T-helper 2 cell treated with Interferon-gamma antibody and Interleukin-4, amounts not matched to agents 5 μg/mL and 100 μg/mL, for 36 hours (primary cell): Measurements from ENCODE around the gene C4orf36.

Experiments
- DNase-seq: peaks from one replicate; pipeline ENCODE4 v3.0.0; 2021; ENCODE audit warnings: low spot score
- H3K27ac Mint-ChIP-seq: one replicate; pipeline ENCODE4 v1.8.0; 2021; ENCODE audit warnings: mild to moderate bottlenecking, mixed read lengths
- H3K27me3 Mint-ChIP-seq: one replicate; pipeline ENCODE4 v1.8.0; 2021; ENCODE audit warnings: low read depth, mixed read lengths
- H3K36me3 Mint-ChIP-seq: one replicate; pipeline ENCODE4 v1.8.0; 2021; ENCODE audit warnings: low read depth, mixed read lengths
- H3K4me1 Mint-ChIP-seq: one replicate; pipeline ENCODE4 v1.8.0; 2021; ENCODE audit warnings: low read depth, mixed read lengths
- H3K4me3 Mint-ChIP-seq: one replicate; pipeline ENCODE4 v1.8.0; 2022; ENCODE audit warnings: mild to moderate bottlenecking, moderate library complexity, mixed read lengths
- H3K9me3 Mint-ChIP-seq: one replicate; pipeline ENCODE4 v1.8.0; 2021; ENCODE audit warnings: mixed read lengths

C4orf36 gene

DNA sequence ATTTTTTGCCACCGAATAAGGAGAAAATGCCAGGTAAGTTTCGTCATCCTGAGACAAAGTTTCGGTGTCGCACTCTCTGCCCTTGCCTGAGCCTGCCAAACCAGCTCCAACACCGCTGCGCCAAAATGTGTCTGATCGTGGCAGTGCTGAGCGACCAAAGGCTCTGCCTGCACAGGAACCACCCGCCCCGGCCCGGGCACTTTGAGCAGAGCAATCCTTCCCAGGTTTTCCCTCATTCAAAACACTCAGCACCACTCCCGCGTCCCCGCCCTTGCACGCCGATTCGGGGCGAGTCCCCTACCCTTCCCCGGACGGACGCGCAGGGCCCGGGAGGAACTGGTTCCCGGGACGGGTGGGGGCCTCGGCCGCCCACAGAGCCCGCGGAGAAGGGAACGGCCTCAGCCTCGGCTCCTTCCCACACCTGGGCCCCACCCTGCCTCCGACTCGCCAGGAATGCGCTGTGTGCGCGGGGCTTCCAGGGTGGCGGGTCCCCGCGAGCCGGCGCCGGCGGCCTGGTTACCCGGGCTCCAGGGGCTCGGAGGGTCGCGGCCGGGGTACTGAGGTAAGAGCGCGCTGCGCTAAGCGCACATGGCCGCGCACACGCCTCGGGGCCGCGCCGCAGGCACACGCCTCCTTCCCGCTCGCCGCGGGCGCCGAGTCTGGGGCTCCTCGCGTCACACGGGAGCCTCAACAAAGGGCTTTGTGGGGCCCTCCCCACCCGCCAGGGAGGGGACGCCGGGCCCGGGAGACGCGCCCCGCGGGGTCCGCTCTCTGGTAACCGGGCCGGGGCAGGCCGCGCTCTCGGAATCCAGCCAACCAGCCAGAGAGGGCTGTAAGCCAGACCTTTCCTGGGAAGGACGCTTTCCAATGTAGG is at the start of gene C4orf36:
Gene C4orf36 (minus strand): TSS at position 661 of the 874 bp plus-strand sequence. CDS start 902 bp downstream, outside the sequence.
- Mint-ChIP-seq H3K27ac (no peak within 1 kb of the TSS), H3K27me3 (peaks cover 35% of the 10 kb centered on the region), H3K4me3 (peak within 1 kb of the TSS; percentile 76), H3K4me1 (peaks cover 6% of the 10 kb centered on the region), H3K36me3 (no peaks in the 10 kb centered on the region), H3K9me3 (no peaks in the 10 kb centered on the region)
- peak; percentile 12 for DNase-seq

DNA sequence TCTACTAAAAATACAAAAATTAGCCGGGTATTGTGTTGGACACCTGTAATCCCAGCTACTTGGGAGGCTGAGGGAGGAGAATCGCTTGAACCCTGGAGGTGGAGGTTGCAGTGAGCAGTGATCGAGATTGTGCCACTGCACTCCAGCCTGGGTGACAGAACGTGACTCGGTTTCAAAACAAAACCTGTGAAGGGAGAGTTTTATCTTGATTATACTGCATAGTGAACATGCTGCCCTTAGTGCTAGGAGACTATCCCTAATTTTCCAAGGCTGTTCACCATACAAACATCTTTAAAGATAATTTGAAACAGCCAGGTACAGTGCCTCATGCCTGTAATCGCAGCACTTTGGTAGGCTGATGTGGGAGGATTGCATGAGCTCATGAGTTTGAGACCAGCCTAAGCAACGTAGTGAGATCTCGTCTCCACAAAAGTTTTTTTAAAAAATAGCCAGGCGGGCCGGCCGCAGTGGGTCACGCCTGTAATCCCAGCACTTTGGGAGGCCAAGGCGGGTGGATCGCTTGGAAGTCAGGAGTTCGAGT is 48.8 kb upstream of the C4orf36 start:
- Mint-ChIP-seq H3K4me1 (peaks cover 46% of the 10 kb centered on the region), H3K36me3 (peaks cover 11% of the 10 kb centered on the region), H3K4me3 (peak overlapping the region; percentile 25), H3K9me3 (no peaks in the 10 kb centered on the region), H3K27me3 (no peaks in the 10 kb centered on the region), H3K27ac (no peak overlapping the region)
- DNase-seq = no peak

- Mint-ChIP-seq H3K4me3 (peak overlapping the region; percentile 80), H3K27me3 (no peaks in the 10 kb centered on the region), H3K36me3 (peaks cover 11% of the 10 kb centered on the region), H3K4me1 (peaks cover 47% of the 10 kb centered on the region), H3K27ac (peak overlapping the region; percentile 78), H3K9me3 (no peaks in the 10 kb centered on the region)
- peak; percentile 23 for DNase-seq
Observed at GRCh38 chr4:86939729-86940575, 47.7 kb upstream of the C4orf36 start.

- H3K36me3 Mint-ChIP-seq = peaks cover 11% of the 10 kb centered on the region
- H3K4me3 Mint-ChIP-seq = peak overlapping the region; percentile 80
- peaks cover 44% of the 10 kb centered on the region for H3K4me1 Mint-ChIP-seq
- no peak for DNase-seq
- H3K9me3 Mint-ChIP-seq = no peaks in the 10 kb centered on the region
- peak overlapping the region; percentile 78 for H3K27ac Mint-ChIP-seq
- no peaks in the 10 kb centered on the region for H3K27me3 Mint-ChIP-seq
Observed at GRCh38 chr4:86938771-86939520, 46.7 kb upstream of the C4orf36 start.

DNA sequence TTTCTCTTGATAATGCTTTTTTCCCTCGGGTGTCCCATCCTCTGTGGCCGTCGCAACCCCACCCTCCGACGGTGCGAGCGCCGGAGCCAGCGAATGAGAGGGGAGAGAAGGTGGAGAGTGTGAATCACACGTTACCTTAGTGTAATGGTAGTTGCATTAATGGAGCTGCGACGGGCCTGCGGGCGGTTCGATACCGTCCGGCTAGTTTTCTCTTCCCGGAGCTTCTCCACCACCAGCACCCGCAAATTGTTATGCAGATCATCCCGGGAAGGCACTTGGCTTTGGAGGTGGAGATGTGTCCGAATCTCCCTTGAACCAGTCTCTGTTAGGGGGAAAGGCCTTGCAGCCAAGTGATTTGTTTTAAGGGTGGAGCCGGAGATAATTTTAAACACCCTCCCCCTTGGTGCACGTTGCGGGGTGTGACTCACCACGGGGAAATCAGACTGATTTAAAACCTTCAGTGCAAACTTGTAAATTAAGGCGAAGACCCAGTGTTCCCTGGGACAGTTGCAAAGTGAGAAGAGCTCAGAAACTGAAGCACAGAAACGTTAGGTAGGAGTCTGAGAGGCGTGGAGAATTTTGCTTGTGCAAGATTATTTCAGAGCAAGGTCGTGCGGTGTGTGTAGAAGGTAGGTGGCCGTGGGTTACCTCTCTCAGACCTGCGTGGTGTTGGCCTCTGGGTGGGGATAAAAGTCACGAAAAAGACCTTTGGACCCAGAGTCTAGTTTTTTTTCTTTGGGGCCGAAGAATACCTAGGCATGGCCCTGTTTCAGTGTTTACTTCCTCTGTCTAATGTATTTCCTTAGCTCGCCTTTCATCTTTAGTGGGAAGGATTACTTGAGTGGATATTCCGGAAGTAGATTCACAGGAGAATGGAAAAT is 43.9 kb upstream of the C4orf36 start:
- Mint-ChIP-seq H3K9me3 (no peaks in the 10 kb centered on the region), H3K27me3 (no peaks in the 10 kb centered on the region), H3K4me3 (peak overlapping the region; percentile 93), H3K36me3 (peaks cover 9% of the 10 kb centered on the region), H3K4me1 (peaks cover 45% of the 10 kb centered on the region), H3K27ac (peak overlapping the region; percentile 96)
- peak; percentile 83 for DNase-seq

DNA sequence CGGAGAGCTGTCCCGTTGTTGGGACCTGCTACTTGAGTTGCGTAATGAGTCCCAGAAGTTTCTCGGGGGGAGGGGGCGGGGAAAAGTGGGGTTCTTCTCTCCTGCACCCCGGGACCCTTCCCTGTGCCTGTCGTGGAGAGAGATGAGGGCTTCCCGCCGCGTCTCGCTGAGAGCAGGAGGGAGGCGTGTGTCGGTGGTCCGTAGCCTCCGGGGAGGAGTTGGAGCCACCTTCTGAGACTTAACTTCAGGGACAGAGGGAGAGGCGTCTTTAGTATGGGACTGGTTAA is 43.3 kb upstream of the C4orf36 start:
- Mint-ChIP-seq H3K27ac (peak overlapping the region; percentile 96), H3K4me1 (peaks cover 46% of the 10 kb centered on the region), H3K27me3 (no peaks in the 10 kb centered on the region), H3K9me3 (no peaks in the 10 kb centered on the region), H3K4me3 (peak overlapping the region; percentile 93), H3K36me3 (peaks cover 10% of the 10 kb centered on the region)
- DNase-seq = no peak

DNA sequence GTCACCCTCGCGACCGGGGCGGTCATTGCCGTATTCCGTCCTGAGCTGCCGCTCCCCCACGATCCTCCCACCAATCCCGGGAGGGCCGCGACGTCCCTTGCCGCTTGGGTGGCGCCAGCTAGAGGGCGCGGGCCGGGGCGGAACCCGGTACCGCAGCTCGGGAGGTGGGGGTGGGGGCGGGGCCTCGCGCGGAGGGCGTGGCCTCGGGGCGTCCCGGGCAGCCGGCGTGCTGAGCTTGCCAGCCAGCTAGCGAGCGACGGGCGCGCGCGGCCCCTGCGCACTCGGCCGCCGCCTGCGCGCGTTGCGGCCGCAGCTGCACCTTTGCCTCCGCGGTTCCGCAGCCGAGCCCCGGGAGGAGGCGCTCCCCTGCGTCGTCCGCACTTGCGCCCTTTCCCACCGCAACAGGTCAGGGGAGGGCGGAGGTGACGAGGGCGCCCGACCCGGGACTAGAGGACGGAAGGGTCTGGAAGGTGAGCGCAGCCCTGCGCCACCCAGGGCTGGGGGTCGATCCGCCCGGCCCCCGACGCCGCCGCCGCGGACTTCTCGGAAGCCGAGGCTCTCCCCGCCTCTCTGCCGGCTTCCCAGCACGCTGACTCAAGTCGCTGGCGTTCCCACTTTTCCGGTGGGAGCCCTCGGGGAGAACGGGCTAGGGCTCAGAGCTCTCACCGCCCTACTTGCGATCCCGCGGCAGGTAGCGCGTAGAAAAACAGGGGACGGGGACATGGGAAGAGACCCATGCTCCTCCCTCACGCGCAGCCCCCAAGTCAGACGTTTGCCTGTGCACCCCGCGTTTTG is 42.7 kb upstream of the C4orf36 start, which contains the start of gene AFF1:
Gene AFF1 (plus strand): TSS at position 241 of the 795 bp plus-strand sequence. CDS start 13,523 bp downstream, outside the sequence.
- H3K4me3 Mint-ChIP-seq = peak within 1 kb of the TSS; percentile 93
- DNase-seq = peak; percentile 90
- H3K9me3 Mint-ChIP-seq = no peaks in the 10 kb centered on the region
- H3K4me1 Mint-ChIP-seq = peaks cover 44% of the 10 kb centered on the region
- H3K27me3 Mint-ChIP-seq = no peaks in the 10 kb centered on the region
- H3K36me3 Mint-ChIP-seq = peaks cover 10% of the 10 kb centered on the region
- H3K27ac Mint-ChIP-seq = peak within 1 kb of the TSS; percentile 96

- peaks cover 36% of the 10 kb centered on the region for H3K4me1 Mint-ChIP-seq
- no peaks in the 10 kb centered on the region for H3K9me3 Mint-ChIP-seq
- H3K36me3 Mint-ChIP-seq = peaks cover 10% of the 10 kb centered on the region
- H3K27me3 Mint-ChIP-seq = no peaks in the 10 kb centered on the region
- DNase-seq = peak; percentile 5
- H3K27ac Mint-ChIP-seq = peak overlapping the region; percentile 91
- peak overlapping the region; percentile 92 for H3K4me3 Mint-ChIP-seq
Observed at GRCh38 chr4:86934147-86934770, 42.0 kb upstream of the C4orf36 start.

DNA sequence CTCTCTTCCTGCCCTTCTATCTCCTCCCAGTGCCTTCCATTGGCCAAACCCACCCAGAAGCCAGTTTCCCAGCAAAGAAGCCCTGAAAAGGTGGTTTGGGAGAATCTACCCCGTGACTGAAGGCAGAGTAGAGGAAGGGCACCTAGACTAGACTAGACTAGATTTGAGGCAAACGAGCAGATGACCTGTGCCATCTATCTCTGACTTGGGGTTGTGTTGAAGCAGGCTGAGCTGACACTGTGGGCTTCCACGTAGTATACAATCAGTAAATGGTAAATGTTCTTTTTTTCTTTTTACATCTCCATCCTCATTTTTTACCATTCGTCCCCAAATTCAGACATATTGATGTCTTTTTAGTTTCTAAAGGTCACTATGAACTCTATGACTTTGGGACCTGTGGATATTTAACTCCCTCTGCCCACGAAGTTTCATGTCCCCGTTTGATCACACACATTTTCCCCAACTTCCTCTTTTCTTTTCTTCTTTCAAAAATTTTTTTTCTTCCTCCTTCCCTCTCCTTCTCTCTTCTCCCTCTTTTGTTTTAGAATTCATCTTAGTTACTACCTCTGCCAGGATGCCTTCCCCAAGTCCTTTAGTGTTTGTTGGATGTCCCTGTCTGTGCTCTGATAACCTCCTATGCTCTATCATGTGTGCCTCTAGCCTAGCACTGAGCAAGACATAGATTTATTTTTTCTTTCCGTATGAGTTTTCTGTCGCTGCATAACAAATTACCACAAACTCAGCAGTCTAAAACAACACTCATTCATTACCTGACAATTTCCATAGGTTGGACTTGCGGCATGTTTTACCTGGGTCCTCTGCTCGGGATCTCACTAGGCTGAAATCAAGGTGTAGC is 36.4 kb upstream of the C4orf36 start:
- H3K4me3 Mint-ChIP-seq = no peak overlapping the region
- no peaks in the 10 kb centered on the region for H3K9me3 Mint-ChIP-seq
- no peaks in the 10 kb centered on the region for H3K27me3 Mint-ChIP-seq
- DNase-seq = no peak
- peaks cover 2% of the 10 kb centered on the region for H3K36me3 Mint-ChIP-seq
- H3K27ac Mint-ChIP-seq = no peak overlapping the region
- H3K4me1 Mint-ChIP-seq = peaks cover 13% of the 10 kb centered on the region

- DNase-seq = no peak
- peaks cover 9% of the 10 kb centered on the region for H3K4me1 Mint-ChIP-seq
- H3K27ac Mint-ChIP-seq = no peak overlapping the region
- H3K9me3 Mint-ChIP-seq = no peaks in the 10 kb centered on the region
- no peaks in the 10 kb centered on the region for H3K27me3 Mint-ChIP-seq
- H3K36me3 Mint-ChIP-seq = peaks cover 2% of the 10 kb centered on the region
- no peak overlapping the region for H3K4me3 Mint-ChIP-seq
Observed at GRCh38 chr4:86927843-86928395, 35.7 kb upstream of the C4orf36 start.
